ENCODE measurements around the gene SMARCA2. TPM values are rescaled to one million over a fixed set of nuclear protein-coding genes. Genes with fewer than 3 reads are reported as not detected.

Gene SMARCA2
- total and polyA plus RNA-seq, 10 of the 15 experiments (the other 5 are each of a cell fraction or from before 2014, with no cell fraction given): 100 to 392 (median 204) TPM

- Histone ChIP-seq H3K27ac (ENCODE audit: control insufficient read depth, insufficient read depth) (no peak overlapping the region), H3K79me2 (ENCODE audit: control insufficient read depth, insufficient read depth, low read length) (no peaks in the 10 kb centered on the region), H4K20me1 (ENCODE audit: control insufficient read depth, insufficient read depth) (no peaks in the 10 kb centered on the region), H2AFZ (ENCODE audit: control insufficient read depth, low read depth, low read length) (no peak overlapping the region), H3K9me3 (replicated peaks; ENCODE audit: control insufficient read depth, insufficient read depth, low read length) (no peaks in the 10 kb centered on the region; the same call in 2 of the 3 replicates), H3K4me2 (ENCODE audit: control insufficient read depth, insufficient read depth) (no peak overlapping the region), H3K27me3 (replicated peaks in 1 of 2; ENCODE audit: control insufficient read depth in 2 of 2, insufficient read depth in 2 of 2, low read length in 1 of 2) (no peaks in the 10 kb centered on the region; a peak in 1 of 4 replicates), H3K9ac (ENCODE audit: control insufficient read depth, insufficient read depth, low read length) (no peak overlapping the region), H3K4me1 (ENCODE audit: control insufficient read depth, insufficient read depth, low read length) (no peaks in the 10 kb centered on the region; the same call in 1 of the 2 replicates), H3K36me3 (ENCODE audit: control insufficient read depth in 2 of 2, insufficient read depth in 2 of 2, low read length in 1 of 2) (no peaks in the 10 kb centered on the region), H3K4me3 (no peak overlapping the region)
- SMC1A ChIA-PET (ENCODE audit: uncharacterized antibody, unreplicated experiment): interaction anchor here (1.1 kb wide), 1 partner anchor 20 kb away, joined by 3 read pairs; no protein-coding TSS in a partner anchor
- in situ Hi-C loops (cut with MboI): no loop called here
- ATAC-seq (no peak), DNase-seq (ENCODE audit: low read depth, low spot score) (no peak), FAIRE-seq (no peak)
- RAD21 ChIA-PET (ENCODE audit: unreplicated experiment): no interaction called here
- intact Hi-C loops (cut with micrococcal nuclease; ENCODE audit: unreplicated experiment): no loop called here
- POLR2A ChIA-PET: no interaction called here
- CTCF ChIA-PET: no interaction called here
- no TSS peak for BruUV-seq (replicated peaks)
- 56% methylated on average over 3 of the region's 3 CpGs for WGBS (ENCODE audit: insufficient coverage, insufficient replicate concordance, low lambda C conversion rate, missing lambda C conversion rate)
- TF ChIP-seq CEBPB (IDR thresholded peaks at IDR 0.05; ENCODE audit: borderline replicate concordance in 1 of 2, low read depth in 2 of 2, low read length in 2 of 2): no peak
- TF ChIP-seq LARP7 (IDR thresholded peaks at IDR 0.05): no peak
- TF ChIP-seq REST (IDR thresholded peaks at IDR 0.05; ENCODE audit: low read depth, low read length): no peak
- TF ChIP-seq KLF5 (IDR thresholded peaks at IDR 0.05; ENCODE audit: partially characterized antibody): no peak
- no peak for TF ChIP-seq TARDBP (IDR thresholded peaks at IDR 0.05; ENCODE audit: borderline replicate concordance)
- TF ChIP-seq ZNF24 (IDR thresholded peaks at IDR 0.05): no peak
Measured at GRCh38 chr9:2236850-2237249, 221.7 kb downstream of the SMARCA2 start.

All from GM12878 (cell line).